Measurements from ENCODE around the gene SERPINF2. TPM values are rescaled to one million over a fixed set of nuclear protein-coding genes. Genes with fewer than 3 reads are reported as not detected.

Gene SERPINF2
- polyA plus RNA-seq, 1 donor (not counting 4 experiments of a cell fraction or from before 2014, with no cell fraction given): 0.96 TPM

DNA sequence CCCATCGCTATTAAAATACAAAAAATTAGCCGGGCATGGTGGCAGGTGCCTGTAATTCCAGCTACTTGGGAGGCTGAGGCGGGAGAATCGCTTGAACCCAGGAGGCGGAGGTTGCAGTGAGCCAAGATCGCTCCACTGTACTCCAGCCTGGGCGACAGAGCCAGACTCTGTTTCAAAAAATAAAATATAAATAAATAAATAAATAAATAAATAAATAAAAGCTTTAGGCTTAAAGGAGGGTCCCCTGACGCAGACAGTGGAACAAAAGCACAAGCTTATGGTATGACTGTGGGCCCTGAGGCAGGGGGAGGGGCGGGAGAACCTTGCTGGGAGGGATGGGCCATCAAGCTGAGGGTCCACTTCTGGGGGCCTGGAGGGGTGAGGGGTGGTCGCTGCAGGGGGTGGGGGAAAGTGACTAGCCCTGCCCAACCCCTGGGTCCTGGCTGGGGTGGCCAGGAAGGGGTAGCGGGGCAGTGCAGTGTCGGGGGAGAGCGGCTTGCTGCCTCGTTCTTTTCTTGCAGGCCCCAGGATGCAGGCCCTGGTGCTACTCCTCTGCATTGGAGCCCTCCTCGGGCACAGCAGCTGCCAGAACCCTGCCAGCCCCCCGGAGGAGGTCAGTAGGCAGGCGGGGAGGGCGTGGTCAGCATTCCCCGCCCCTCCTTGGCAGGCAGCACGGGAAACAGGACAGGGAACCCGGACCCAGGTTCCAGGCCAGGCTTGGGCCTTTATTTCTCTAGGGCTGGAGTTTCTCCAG, 23.9 kb downstream of the SERPINF2 start:
- no peaks in the 10 kb centered on the region for H3K27me3 ChIP-seq (ENCODE audit: control insufficient read depth, extremely low read depth, insufficient read depth, low read length)
- no peaks in the 10 kb centered on the region for H3K9me3 ChIP-seq (ENCODE audit: control insufficient read depth, low read depth, low read length)
- no peaks in the 10 kb centered on the region for H4K20me1 ChIP-seq (ENCODE audit: control insufficient read depth, extremely low read depth, insufficient read depth, low read length)
- no peaks in the 10 kb centered on the region for H3K36me3 ChIP-seq (ENCODE audit: control insufficient read depth in 2 of 2, extremely low read depth in 1 of 2, insufficient read depth in 2 of 2, low read length in 2 of 2)
- no peak for TF ChIP-seq EZH2 (IDR thresholded peaks at IDR 0.05; ENCODE audit: low read length)
- TF ChIP-seq CTCF (optimal IDR thresholded peaks at IDR 0.05 in 1 of 3, IDR thresholded peaks at IDR 0.05 in 1 of 3, conservative IDR thresholded peaks at IDR 0.05 in 1 of 3; ENCODE audit: extremely low read depth in 1 of 3, insufficient read depth in 2 of 3, low read length in 3 of 3): no peak
- H3K4me2 ChIP-seq (ENCODE audit: control insufficient read depth, extremely low read depth, insufficient read depth, low read depth, low read length): no peak overlapping the region
- H3K79me2 ChIP-seq (ENCODE audit: control insufficient read depth, insufficient read depth, low read length): no peaks in the 10 kb centered on the region
- DNase-seq (ENCODE audit: low read depth, low spot score): no peak
- dilution Hi-C loops (cut with MboI; ENCODE audit: extremely low pct_ligation_motif_present, low sequenced_read_pairs): no loop called here
- no peak overlapping the region for H3K27ac ChIP-seq (ENCODE audit: control insufficient read depth, insufficient read depth, low read length)
- no peak for FAIRE-seq
- H3K9ac ChIP-seq (ENCODE audit: control insufficient read depth, extremely low read depth, insufficient read depth, low read length): peak overlapping the region; percentile 37
- no peak overlapping the region for H3K4me3 ChIP-seq (ENCODE audit: control insufficient read depth in 2 of 3, extremely low read depth in 1 of 3, insufficient read depth in 2 of 3, low read depth in 1 of 3, low read length in 3 of 3)
- peaks cover 49% of the 10 kb centered on the region for H3K4me1 ChIP-seq (ENCODE audit: control insufficient read depth, extremely low read depth, insufficient read depth, low read length)
- H3K9me1 ChIP-seq (ENCODE audit: control insufficient read depth, extremely low read depth, insufficient read depth, low read length): no peaks in the 10 kb centered on the region
- H2AFZ ChIP-seq (ENCODE audit: control insufficient read depth, low read length): no peak overlapping the region

DNA sequence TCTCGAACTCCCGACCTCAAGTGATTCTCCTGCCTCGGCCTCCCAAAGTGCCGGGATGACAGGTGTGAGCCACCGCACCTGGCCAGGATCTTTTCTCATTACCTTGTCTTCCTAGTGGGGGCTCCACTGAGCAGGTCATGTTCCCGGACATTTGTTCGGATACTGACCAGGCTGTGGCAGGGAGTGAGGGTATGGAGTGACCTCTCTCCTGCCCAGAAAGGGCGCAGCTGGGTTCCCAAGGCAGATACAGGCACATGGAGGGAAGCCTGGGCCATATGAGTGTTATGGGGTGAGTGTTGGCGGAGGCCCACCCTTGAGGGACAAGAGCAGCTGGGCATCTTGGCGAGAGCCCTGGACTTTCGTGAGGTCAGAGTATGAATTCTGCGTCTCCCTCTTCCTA, 24.7 kb downstream of the SERPINF2 start:
- H2AFZ ChIP-seq (ENCODE audit: control insufficient read depth, low read length): no peak overlapping the region
- TF ChIP-seq CTCF (optimal IDR thresholded peaks at IDR 0.05 in 1 of 3, IDR thresholded peaks at IDR 0.05 in 1 of 3, conservative IDR thresholded peaks at IDR 0.05 in 1 of 3; ENCODE audit: extremely low read depth in 1 of 3, insufficient read depth in 2 of 3, low read length in 3 of 3) (peak in 2 of 3 experiments; percentile 3 to 14), EZH2 (IDR thresholded peaks at IDR 0.05; ENCODE audit: low read length) (no peak)
- H3K4me1 ChIP-seq (ENCODE audit: control insufficient read depth, extremely low read depth, insufficient read depth, low read length): peaks cover 46% of the 10 kb centered on the region
- H3K4me3 ChIP-seq (ENCODE audit: control insufficient read depth in 2 of 3, extremely low read depth in 1 of 3, insufficient read depth in 2 of 3, low read depth in 1 of 3, low read length in 3 of 3): no peak overlapping the region
- no peak for FAIRE-seq
- no peak overlapping the region for H3K27ac ChIP-seq (ENCODE audit: control insufficient read depth, insufficient read depth, low read length)
- DNase-seq (ENCODE audit: low read depth, low spot score): no peak
- H3K9me3 ChIP-seq (ENCODE audit: control insufficient read depth, low read depth, low read length): no peaks in the 10 kb centered on the region
- H4K20me1 ChIP-seq (ENCODE audit: control insufficient read depth, extremely low read depth, insufficient read depth, low read length): no peaks in the 10 kb centered on the region
- dilution Hi-C loops (cut with MboI; ENCODE audit: extremely low pct_ligation_motif_present, low sequenced_read_pairs): no loop called here
- no peak overlapping the region for H3K4me2 ChIP-seq (ENCODE audit: control insufficient read depth, extremely low read depth, insufficient read depth, low read depth, low read length)
- no peaks in the 10 kb centered on the region for H3K9me1 ChIP-seq (ENCODE audit: control insufficient read depth, extremely low read depth, insufficient read depth, low read length)
- H3K36me3 ChIP-seq (ENCODE audit: control insufficient read depth in 2 of 2, extremely low read depth in 1 of 2, insufficient read depth in 2 of 2, low read length in 2 of 2): no peaks in the 10 kb centered on the region
- H3K27me3 ChIP-seq (ENCODE audit: control insufficient read depth, extremely low read depth, insufficient read depth, low read length): no peaks in the 10 kb centered on the region
- H3K79me2 ChIP-seq (ENCODE audit: control insufficient read depth, insufficient read depth, low read length): no peaks in the 10 kb centered on the region
- no peak overlapping the region for H3K9ac ChIP-seq (ENCODE audit: control insufficient read depth, extremely low read depth, insufficient read depth, low read length)
